Stomach (tissue), 9 donors: ENCODE measurements around the gene GAST. TPM values are rescaled to one million over a fixed set of nuclear protein-coding genes. Genes with fewer than 3 reads are reported as not detected.
A peak's percentile ranks its signal among the peaks of the same experiment; 100 is the strongest.

ENCODE experiments used
- DNase-seq, 2 donors: peaks; one replicate each; pipeline versions ENCODE4 v3.0.0 to v3.0.0-alpha.2; 2013 to 2019
- H3K27ac ChIP-seq, 5 donors: fragments of 200-600 bp in 4 of 5; sonication (generic) in 4 of 5; one replicate each; pipeline ENCODE4 v1.5.1; 2013 to 2019; ENCODE audit warnings: mild to moderate bottlenecking in 1 of 5, moderate library complexity in 1 of 5
- H3K27me3 ChIP-seq, 3 donors: fragments of 200-600 bp; sonication (generic); one replicate each; pipeline ENCODE4 v1.5.1; 2017 to 2019; ENCODE audit warnings: mixed run types in 1 of 3
- H3K36me3 ChIP-seq, 4 donors: fragments of 200-600 bp; sonication (generic); 1 replicate in 3 of 4; 2 replicates in 1 of 4; pipeline ENCODE4 v1.5.1; 2016 to 2019
- H3K4me1 ChIP-seq, 4 donors: fragments of 200-600 bp; sonication (generic); one replicate each; pipeline ENCODE4 v1.5.1; 2016 to 2019
- H3K4me3 ChIP-seq, 4 donors: fragments of 200-600 bp; sonication (generic) in 3 of 4; one replicate each; pipeline ENCODE4 v1.5.1; 2016 to 2019; ENCODE audit warnings: mild to moderate bottlenecking in 1 of 4
- H3K9me3 ChIP-seq, 4 donors: fragments of 200-600 bp; sonication (generic); one replicate each; pipeline ENCODE4 v1.5.1; 2016 to 2019
- EP300 ChIP-seq: sonication (generic); formaldehyde crosslinking; IDR thresholded peaks from one replicate; pipeline ENCODE4 v1.6.1; 2017; ENCODE audit warnings: antibody characterized with exemption
- POLR2A ChIP-seq, 4 donors: fragments of 450-650 bp; IDR thresholded peaks; one replicate each; pipeline ENCODE4 v1.6.1; 2016; ENCODE audit warnings: antibody characterized with exemption in 4 of 4, control low read depth in 2 of 4, mild to moderate bottlenecking in 1 of 4, moderate library complexity in 1 of 4
- POLR2AphosphoS5 ChIP-seq, 3 donors: sonication (generic); formaldehyde crosslinking; IDR thresholded peaks; one replicate each; pipeline ENCODE4 v1.6.1; 2016; ENCODE audit warnings: antibody characterized with exemption in 3 of 3
- WGBS, 5 donors: extraction: QIAGEN DNeasy Blood & Tissue Kit in 3 of 5; methylation state at CpG; one replicate each; pipeline versions ENCODE4 v1.1.5 to v1.1.7; 2013 to 2018; 5-methylcytosine and 5-hydroxymethylcytosine counted together
- intact Hi-C: fragments of 100-400 bp; cut with DNase I; formaldehyde crosslinking; loops from one replicate; pipeline ENCODE4 v1.15.1; 2023; ENCODE audit warnings: low total_unique reads
- polyA plus RNA-seq, 3 donors: library from polyadenylated mRNA; stranded (reverse); fragments of 200-250 nt; gene quantifications; one replicate each; pipeline ENCODE4 v1.2.3, GENCODE V29; 2013
- total RNA-seq, 5 donors: library from RNA; depleted of rRNA; stranded (reverse); fragments of >200 nt; gene quantifications; one replicate each; pipeline versions ENCODE4 v1.1.0 to v1.2.3, GENCODE V29; 2014 to 2016
- TF ChIP-seq, protein P1 (sequence below), 7 experiments: fragments of 450-650 bp in 4 of 7; fragments of 200-600 bp in 3 of 7; sonication (generic) in 3 of 7; IDR thresholded peaks; one replicate each; pipeline ENCODE4 v1.5.1; 2016 to 2019; ENCODE audit warnings: antibody characterized with exemption in 7 of 7, control low read depth in 2 of 7, mild to moderate bottlenecking in 1 of 7
- donor health status: healthy with polysubstance abuse.
- donor health status: Bipolar disorder and iron deficiency.
- donor health status: healthy.

The GAST gene
- total and polyA plus RNA-seq, 8 donors, result 1.3 to 32.7 TPM; not detected in 6

DNA sequence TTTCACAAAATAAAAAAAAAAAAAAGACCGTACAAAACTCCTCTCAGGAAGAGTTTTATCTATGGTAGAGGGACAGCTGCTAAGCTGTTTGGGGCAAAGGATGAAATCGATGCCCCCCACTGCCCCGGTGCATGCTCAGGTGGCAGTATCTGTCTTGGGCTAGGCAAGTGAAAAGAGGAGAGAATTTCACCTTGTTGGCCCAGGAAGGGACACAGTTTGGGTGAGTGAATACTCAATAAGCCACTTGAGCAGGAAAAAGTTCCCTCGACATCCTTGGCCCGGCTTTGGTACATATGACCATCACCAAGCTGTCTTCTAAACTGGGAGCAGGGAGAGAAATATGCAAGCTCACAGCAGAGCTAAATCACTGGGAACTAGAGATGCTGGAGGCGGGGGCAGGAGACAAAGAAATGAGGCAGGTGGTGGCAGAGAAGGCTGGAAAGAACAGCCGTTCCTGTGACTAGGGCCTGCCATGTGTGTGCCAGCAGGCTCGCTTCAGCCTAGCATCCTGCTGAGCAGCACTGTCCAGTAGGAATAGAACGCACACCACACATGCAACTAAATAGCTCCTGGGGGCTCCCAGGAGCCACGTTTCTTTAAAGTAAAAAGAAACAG, 31.6 kb upstream of the GAST start:
- TF ChIP-seq, protein P1, sequence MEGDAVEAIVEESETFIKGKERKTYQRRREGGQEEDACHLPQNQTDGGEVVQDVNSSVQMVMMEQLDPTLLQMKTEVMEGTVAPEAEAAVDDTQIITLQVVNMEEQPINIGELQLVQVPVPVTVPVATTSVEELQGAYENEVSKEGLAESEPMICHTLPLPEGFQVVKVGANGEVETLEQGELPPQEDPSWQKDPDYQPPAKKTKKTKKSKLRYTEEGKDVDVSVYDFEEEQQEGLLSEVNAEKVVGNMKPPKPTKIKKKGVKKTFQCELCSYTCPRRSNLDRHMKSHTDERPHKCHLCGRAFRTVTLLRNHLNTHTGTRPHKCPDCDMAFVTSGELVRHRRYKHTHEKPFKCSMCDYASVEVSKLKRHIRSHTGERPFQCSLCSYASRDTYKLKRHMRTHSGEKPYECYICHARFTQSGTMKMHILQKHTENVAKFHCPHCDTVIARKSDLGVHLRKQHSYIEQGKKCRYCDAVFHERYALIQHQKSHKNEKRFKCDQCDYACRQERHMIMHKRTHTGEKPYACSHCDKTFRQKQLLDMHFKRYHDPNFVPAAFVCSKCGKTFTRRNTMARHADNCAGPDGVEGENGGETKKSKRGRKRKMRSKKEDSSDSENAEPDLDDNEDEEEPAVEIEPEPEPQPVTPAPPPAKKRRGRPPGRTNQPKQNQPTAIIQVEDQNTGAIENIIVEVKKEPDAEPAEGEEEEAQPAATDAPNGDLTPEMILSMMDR (IDR thresholded peaks at IDR 0.05), result no peak
- TF ChIP-seq EP300, result no peak
- TF ChIP-seq POLR2AphosphoS5 (IDR thresholded peaks at IDR 0.05), result no peak
- no peak for TF ChIP-seq POLR2A (IDR thresholded peaks at IDR 0.05)
- no peak for DNase-seq
- 82 to 86% (median 86%) methylated on average over 10 of the region's 10 CpGs for WGBS, 5 donors
- Histone ChIP-seq H3K27me3 (no peaks in the 10 kb centered on the region), H3K36me3 (no peaks in the 10 kb centered on the region), H3K4me1 (peaks cover 8 to 44% (median 18%) of the 10 kb centered on the region in 4 donors), H3K27ac (no peak overlapping the region), H3K4me3 (no peak overlapping the region), H3K9me3 (no peaks in the 10 kb centered on the region)
- intact Hi-C loops, result no loop called here

- no peaks in the 10 kb centered on the region for H3K27me3 ChIP-seq
- WGBS, 5 donors, result 85 to 90% (median 89%) methylated on average over 3 of the region's 3 CpGs
- no peaks in the 10 kb centered on the region for H3K9me3 ChIP-seq
- H3K4me1 ChIP-seq, result peaks cover 1 to 32% (median 7%) of the 10 kb centered on the region in 4 donors
- DNase-seq, result no peak
- intact Hi-C loops, result no loop called here
- H3K27ac ChIP-seq, result no peak overlapping the region
- no peak for TF ChIP-seq POLR2AphosphoS5 (IDR thresholded peaks at IDR 0.05)
- TF ChIP-seq POLR2A (IDR thresholded peaks at IDR 0.05), result no peak
- no peak for TF ChIP-seq EP300
- TF ChIP-seq, protein P1 (IDR thresholded peaks at IDR 0.05), result no peak
- H3K4me3 ChIP-seq, result no peak overlapping the region
- no peaks in the 10 kb centered on the region for H3K36me3 ChIP-seq
Observed at GRCh38 chr17:41681776-41682175, 30.4 kb upstream of the GAST start.

- Histone ChIP-seq H3K4me3 (no peak overlapping the region), H3K9me3 (no peaks in the 10 kb centered on the region), H3K4me1 (peaks cover 0 to 29% (median 5%) of the 10 kb centered on the region in 4 donors), H3K27me3 (no peaks in the 10 kb centered on the region), H3K27ac (no peak overlapping the region), H3K36me3 (no peaks in the 10 kb centered on the region)
- TF ChIP-seq, protein P1 (IDR thresholded peaks at IDR 0.05), result no peak
- 71 to 86% (median 77%) methylated on average over 5 of the region's 5 CpGs for WGBS, 5 donors
- DNase-seq, result no peak
- intact Hi-C loops, result no loop called here
Observed at GRCh38 chr17:41682631-41683030, 29.5 kb upstream of the GAST start.

DNA sequence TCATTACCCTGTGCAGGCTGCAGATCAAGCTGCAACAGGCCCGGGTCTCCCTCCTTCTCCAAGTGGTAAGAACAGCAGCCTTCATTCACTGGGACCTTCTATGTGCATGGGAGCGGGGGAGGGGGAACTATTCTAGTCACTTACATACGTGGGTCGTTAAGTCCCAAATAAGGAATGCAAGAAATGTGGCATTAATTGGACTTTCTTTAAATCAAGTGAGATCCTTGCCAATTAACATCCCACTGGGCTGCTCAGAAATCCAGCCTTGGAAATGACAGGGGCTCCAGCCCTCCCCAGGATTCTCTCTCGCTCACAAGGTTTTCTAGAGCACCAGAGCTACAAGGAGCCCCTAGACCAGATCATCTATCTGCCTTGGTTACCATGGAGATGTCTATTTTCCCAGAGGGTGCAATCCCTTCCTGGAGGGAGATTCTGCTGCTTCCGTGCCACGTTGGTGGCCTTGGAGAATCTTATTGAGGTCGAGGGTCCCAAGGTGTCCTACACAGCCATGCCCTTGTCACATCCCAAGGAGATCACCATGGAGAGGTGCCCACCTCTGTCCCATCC, 28.6 kb upstream of the GAST start:
- H3K27ac ChIP-seq, result no peak overlapping the region
- no peaks in the 10 kb centered on the region for H3K9me3 ChIP-seq
- no peaks in the 10 kb centered on the region for H3K27me3 ChIP-seq
- peak in 1 of 2 donors; percentile 21 for DNase-seq
- H3K36me3 ChIP-seq, result no peaks in the 10 kb centered on the region
- intact Hi-C loops, result no loop called here
- 65 to 74% (median 72%) methylated on average over 8 of the region's 8 CpGs for WGBS, 5 donors
- H3K4me1 ChIP-seq, result peaks cover 0 to 25% (median 10%) of the 10 kb centered on the region in 4 donors
- TF ChIP-seq POLR2AphosphoS5 (IDR thresholded peaks at IDR 0.05), result no peak
- no peak for TF ChIP-seq EP300
- TF ChIP-seq, protein P1 (IDR thresholded peaks at IDR 0.05), result no peak
- no peak for TF ChIP-seq POLR2A (IDR thresholded peaks at IDR 0.05)
- H3K4me3 ChIP-seq, result no peak overlapping the region
